SK-MEL-5 (cell line): ENCODE measurements around the gene MICAL1. TPM values are rescaled to one million over a fixed set of nuclear protein-coding genes. Genes with fewer than 3 reads are reported as not detected.

Experiments used
- DNase-seq: peaks from one replicate; pipeline ENCODE4 v3.0.0-alpha.2; 2016; ENCODE audit warnings: low read depth, low spot score
- in situ Hi-C: cut with HindIII; loops from 2 replicates; pipeline ENCODE4 v1.10.0; 2016; ENCODE audit warnings: low sequenced_read_pairs, high pct_unique_total_duplicates, low pct_unique_long_range_greater_than_20kb
- polyA plus RNA-seq, 2 experiments: library from polyadenylated mRNA; depleted of rRNA; stranded (reverse); fragments of >200 nt; gene quantifications; 2 replicates each; pipeline ENCODE4 v1.2.3, GENCODE V29; 2015
- total RNA-seq: library from RNA; depleted of rRNA; stranded (reverse); fragments of >200 nt; shearing (Covaris generic); gene quantifications from 2 replicates; pipeline ENCODE4 v1.2.3, GENCODE V29; 2014; rRNA removed

MICAL1 gene
- total RNA-seq = 43.1 and 47.8 TPM in 2 replicates
- polyA plus RNA-seq (2015; cell fraction: cytosol; rRNA removed) = 25.6 and 37.9 TPM in 2 replicates
- 177 and 191 TPM in 2 replicates for polyA plus RNA-seq (2015; cell fraction: nucleus; rRNA removed)

- no peak for DNase-seq
- in situ Hi-C loops = no loop called here
Observed at GRCh38 chr6:109455437-109456110, at the start of gene MICAL1. Gene MICAL1 (minus strand): TSS chr6:109455772. CDS start chr6:109454196, 1,576 bp downstream.

GRCh38 chr6:109503327-109504224, 48.0 kb upstream of the MICAL1 start:
- in situ Hi-C loops = no loop called here
- DNase-seq = no peak

GRCh38 chr6:109498936-109499335, 43.4 kb upstream of the MICAL1 start:
- no peak for DNase-seq
- in situ Hi-C loops = no loop called here

GRCh38 chr6:109498052-109498451, 42.5 kb upstream of the MICAL1 start:
- DNase-seq = no peak
- in situ Hi-C loops = no loop called here

GRCh38 chr6:109496036-109496772, 40.6 kb upstream of the MICAL1 start:
- no peak for DNase-seq
- in situ Hi-C loops = no loop called here

- DNase-seq = no peak
- in situ Hi-C loops = no loop called here
Observed at GRCh38 chr6:109493865-109494264, 38.3 kb upstream of the MICAL1 start.

GRCh38 chr6:109491207-109491938, 35.8 kb upstream of the MICAL1 start:
- in situ Hi-C loops = no loop called here
- no peak for DNase-seq

GRCh38 chr6:109490713-109491112, 35.1 kb upstream of the MICAL1 start:
- DNase-seq = no peak
- in situ Hi-C loops = no loop called here

- DNase-seq = peak; percentile 6
- in situ Hi-C loops = no loop called here
Observed at GRCh38 chr6:109488001-109488400, 32.4 kb upstream of the MICAL1 start.

GRCh38 chr6:109486068-109486467, 30.5 kb upstream of the MICAL1 start:
- DNase-seq = no peak
- in situ Hi-C loops = no loop called here

GRCh38 chr6:109485266-109485935, 29.8 kb upstream of the MICAL1 start:
- no peak for DNase-seq
- in situ Hi-C loops = no loop called here

GRCh38 chr6:109484122-109484521, 28.6 kb upstream of the MICAL1 start:
- in situ Hi-C loops = no loop called here

GRCh38 chr6:109483735-109484057, 28.1 kb upstream of the MICAL1 start:
- in situ Hi-C loops = no loop called here
- no peak for DNase-seq

More at GRCh38 chr6:109484122-109484521, 28.6 kb upstream of the MICAL1 start:
- no peak for DNase-seq

GRCh38 chr6:109482905-109483734, 27.5 kb upstream of the MICAL1 start, which contains the start of gene ZBTB24:
Gene ZBTB24 (minus strand): TSS chr6:109483219. CDS start chr6:109482026, 1,193 bp downstream.
- in situ Hi-C loops = no loop called here
- DNase-seq = peak; percentile 87

GRCh38 chr6:109480993-109481480, 25.5 kb upstream of the MICAL1 start:
- in situ Hi-C loops = no loop called here
- DNase-seq = no peak
